ENCODE data around the gene GALK1. TPM values are rescaled to one million over a fixed set of nuclear protein-coding genes. Genes with fewer than 3 reads are reported as not detected.

GALK1 gene
- total and polyA plus RNA-seq, 9 of the 15 experiments (the other 6 are each of a cell fraction or from before 2014, with no cell fraction given): 0.45 to 51.6 (median 17.4) TPM

DNA sequence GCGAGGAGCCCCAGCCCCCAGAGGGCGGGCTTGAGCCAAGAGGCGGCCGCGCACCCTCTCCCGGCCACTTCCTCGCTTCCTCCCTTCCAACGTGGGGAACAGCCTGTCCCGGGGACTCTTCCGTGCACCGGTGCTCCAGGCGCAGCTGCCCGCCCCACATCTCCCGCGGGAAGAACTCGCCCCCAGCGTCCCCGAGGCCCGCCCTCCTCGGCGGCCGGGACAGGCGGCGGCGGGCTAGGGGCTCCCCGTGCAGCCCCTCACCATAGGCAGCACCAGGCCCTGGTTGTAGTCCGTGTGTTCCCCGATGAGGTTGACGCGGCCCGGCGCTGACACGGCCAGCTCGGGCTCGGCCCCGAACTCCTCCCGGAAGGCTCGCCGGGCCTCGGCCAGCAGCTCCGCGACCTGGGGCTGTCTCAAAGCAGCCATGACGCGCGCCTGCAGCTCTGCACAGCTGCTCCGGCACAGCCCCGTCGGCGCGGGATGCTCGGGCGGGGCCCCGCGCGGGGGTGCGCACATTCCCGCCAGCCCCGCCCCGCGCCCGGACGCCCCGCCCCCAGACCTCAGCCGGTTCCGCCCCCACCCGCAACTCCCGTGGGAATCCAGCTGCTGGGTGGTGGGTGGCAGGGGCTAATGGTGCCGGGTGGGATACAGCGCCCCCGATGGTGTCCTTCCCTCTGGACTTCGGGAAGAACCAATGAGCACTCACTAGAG, at the start of gene GALK1 (continued):
- TF ChIP-seq, protein P1, sequence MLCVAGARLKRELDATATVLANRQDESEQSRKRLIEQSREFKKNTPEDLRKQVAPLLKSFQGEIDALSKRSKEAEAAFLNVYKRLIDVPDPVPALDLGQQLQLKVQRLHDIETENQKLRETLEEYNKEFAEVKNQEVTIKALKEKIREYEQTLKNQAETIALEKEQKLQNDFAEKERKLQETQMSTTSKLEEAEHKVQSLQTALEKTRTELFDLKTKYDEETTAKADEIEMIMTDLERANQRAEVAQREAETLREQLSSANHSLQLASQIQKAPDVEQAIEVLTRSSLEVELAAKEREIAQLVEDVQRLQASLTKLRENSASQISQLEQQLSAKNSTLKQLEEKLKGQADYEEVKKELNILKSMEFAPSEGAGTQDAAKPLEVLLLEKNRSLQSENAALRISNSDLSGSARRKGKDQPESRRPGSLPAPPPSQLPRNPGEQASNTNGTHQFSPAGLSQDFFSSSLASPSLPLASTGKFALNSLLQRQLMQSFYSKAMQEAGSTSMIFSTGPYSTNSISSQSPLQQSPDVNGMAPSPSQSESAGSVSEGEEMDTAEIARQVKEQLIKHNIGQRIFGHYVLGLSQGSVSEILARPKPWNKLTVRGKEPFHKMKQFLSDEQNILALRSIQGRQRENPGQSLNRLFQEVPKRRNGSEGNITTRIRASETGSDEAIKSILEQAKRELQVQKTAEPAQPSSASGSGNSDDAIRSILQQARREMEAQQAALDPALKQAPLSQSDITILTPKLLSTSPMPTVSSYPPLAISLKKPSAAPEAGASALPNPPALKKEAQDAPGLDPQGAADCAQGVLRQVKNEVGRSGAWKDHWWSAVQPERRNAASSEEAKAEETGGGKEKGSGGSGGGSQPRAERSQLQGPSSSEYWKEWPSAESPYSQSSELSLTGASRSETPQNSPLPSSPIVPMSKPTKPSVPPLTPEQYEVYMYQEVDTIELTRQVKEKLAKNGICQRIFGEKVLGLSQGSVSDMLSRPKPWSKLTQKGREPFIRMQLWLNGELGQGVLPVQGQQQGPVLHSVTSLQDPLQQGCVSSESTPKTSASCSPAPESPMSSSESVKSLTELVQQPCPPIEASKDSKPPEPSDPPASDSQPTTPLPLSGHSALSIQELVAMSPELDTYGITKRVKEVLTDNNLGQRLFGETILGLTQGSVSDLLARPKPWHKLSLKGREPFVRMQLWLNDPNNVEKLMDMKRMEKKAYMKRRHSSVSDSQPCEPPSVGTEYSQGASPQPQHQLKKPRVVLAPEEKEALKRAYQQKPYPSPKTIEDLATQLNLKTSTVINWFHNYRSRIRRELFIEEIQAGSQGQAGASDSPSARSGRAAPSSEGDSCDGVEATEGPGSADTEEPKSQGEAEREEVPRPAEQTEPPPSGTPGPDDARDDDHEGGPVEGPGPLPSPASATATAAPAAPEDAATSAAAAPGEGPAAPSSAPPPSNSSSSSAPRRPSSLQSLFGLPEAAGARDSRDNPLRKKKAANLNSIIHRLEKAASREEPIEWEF (CRISPR knock-in tag; IDR thresholded peaks at IDR 0.05): no peak
- no peak for TF ChIP-seq DPF2 (IDR thresholded peaks at IDR 0.05)
- TF ChIP-seq NCOA6 (IDR thresholded peaks at IDR 0.05): peak; percentile 25; the same call in 1 of the 2 replicates
- TF ChIP-seq SAFB (IDR thresholded peaks at IDR 0.05; ENCODE audit: borderline replicate concordance, low read depth, low read length): 0 out of 2 replicates have a peak, but pooled peaks have one; percentile 59
- TF ChIP-seq ZFP30 (CRISPR knock-in tag; IDR thresholded peaks at IDR 0.05; ENCODE audit: borderline replicate concordance): no peak
- TF ChIP-seq ZNF121 (CRISPR knock-in tag; conservative IDR thresholded peaks at IDR 0.05): no peak
- TF ChIP-seq, protein P2, sequence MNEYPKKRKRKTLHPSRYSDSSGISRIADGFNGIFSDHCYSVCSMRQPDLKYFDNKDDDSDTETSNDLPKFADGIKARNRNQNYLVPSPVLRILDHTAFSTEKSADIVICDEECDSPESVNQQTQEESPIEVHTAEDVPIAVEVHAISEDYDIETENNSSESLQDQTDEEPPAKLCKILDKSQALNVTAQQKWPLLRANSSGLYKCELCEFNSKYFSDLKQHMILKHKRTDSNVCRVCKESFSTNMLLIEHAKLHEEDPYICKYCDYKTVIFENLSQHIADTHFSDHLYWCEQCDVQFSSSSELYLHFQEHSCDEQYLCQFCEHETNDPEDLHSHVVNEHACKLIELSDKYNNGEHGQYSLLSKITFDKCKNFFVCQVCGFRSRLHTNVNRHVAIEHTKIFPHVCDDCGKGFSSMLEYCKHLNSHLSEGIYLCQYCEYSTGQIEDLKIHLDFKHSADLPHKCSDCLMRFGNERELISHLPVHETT (CRISPR knock-in tag; conservative IDR thresholded peaks at IDR 0.05 in 1 of 2, IDR thresholded peaks at IDR 0.05 in 1 of 2): 0 out of 4 replicates have a peak, but pooled peaks of 1 of the 2 experiments have one; percentile 34
- no peak for TF ChIP-seq ZNF174 (CRISPR knock-in tag; IDR thresholded peaks at IDR 0.05)
- no peak for TF ChIP-seq ZNF75A (CRISPR knock-in tag; IDR thresholded peaks at IDR 0.05)
- no peak for TF ChIP-seq ZNF354B (CRISPR knock-in tag; IDR thresholded peaks at IDR 0.05)
- TF ChIP-seq CREM (IDR thresholded peaks at IDR 0.05; ENCODE audit: low read depth): peak; percentile 52

Data from K562 (cell line).